Stomach (tissue), 4 donors: ENCODE data around the gene FBXL17.

Experiments
- CTCF ChIP-seq, 7 experiments: fragments of 450-650 bp in 4 of 7; fragments of 200-600 bp in 3 of 7; sonication (generic) in 3 of 7; IDR thresholded peaks; one replicate each; pipeline ENCODE4 v1.5.1; 2016 to 2019; ENCODE audit warnings: antibody characterized with exemption in 7 of 7, control low read depth in 2 of 7, mild to moderate bottlenecking in 1 of 7
- EP300 ChIP-seq: sonication (generic); formaldehyde crosslinking; IDR thresholded peaks from one replicate; pipeline ENCODE4 v1.6.1; 2017; ENCODE audit warnings: antibody characterized with exemption
- POLR2A ChIP-seq, 4 donors: fragments of 450-650 bp; IDR thresholded peaks; one replicate each; pipeline ENCODE4 v1.6.1; 2016; ENCODE audit warnings: antibody characterized with exemption in 4 of 4, control low read depth in 2 of 4, mild to moderate bottlenecking in 1 of 4, moderate library complexity in 1 of 4
- POLR2AphosphoS5 ChIP-seq, 3 donors: sonication (generic); formaldehyde crosslinking; IDR thresholded peaks; one replicate each; pipeline ENCODE4 v1.6.1; 2016; ENCODE audit warnings: antibody characterized with exemption in 3 of 3

GRCh38 chr5:107863125-107863524 lies 518.8 kb downstream of the FBXL17 start:
- TF ChIP-seq CTCF (IDR thresholded peaks at IDR 0.05) (no peak), POLR2A (IDR thresholded peaks at IDR 0.05) (no peak), POLR2AphosphoS5 (IDR thresholded peaks at IDR 0.05) (no peak), EP300 (no peak)
